ENCODE measurements around the gene PPIA. TPM values are rescaled to one million over a fixed set of nuclear protein-coding genes. Genes with fewer than 3 reads are reported as not detected.
A peak's percentile ranks its signal among the peaks of the same experiment; 100 is the strongest.
"Not testable (repeated sequence)": the region's sequence is repeated elsewhere in the genome, so short reads cannot be mapped to it uniquely, and the experiment has no call there.

PPIA gene
- total RNA-seq, 1 donor from 2014 or later: 2,087 TPM

- ATAC-seq: no peak
Observed at GRCh38 chr7:44789990-44790389, 6.5 kb upstream of the PPIA start.

- ATAC-seq: no peak
Observed at GRCh38 chr7:44791278-44792219, 4.9 kb upstream of the PPIA start.

DNA sequence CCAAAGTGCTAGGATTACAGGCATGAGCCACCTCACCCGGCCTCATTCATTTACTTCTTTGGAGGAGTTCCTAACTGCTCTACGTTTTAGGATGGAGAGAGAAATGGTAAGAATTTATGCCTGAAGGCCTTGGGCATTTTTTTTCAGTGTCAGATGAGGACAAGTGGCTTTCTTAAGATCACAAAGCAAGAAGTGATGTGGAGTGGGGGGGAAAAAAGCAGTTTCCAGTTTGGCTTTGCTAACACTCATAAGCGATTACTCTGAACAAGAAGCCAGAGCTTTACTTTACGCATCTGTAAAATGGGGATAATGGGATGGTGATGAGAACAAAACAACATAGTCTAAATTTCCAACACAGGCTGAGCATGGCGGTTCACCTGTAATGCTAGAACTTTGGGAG lies 2.6 kb upstream of the PPIA start:
- no peak for ATAC-seq

DNA sequence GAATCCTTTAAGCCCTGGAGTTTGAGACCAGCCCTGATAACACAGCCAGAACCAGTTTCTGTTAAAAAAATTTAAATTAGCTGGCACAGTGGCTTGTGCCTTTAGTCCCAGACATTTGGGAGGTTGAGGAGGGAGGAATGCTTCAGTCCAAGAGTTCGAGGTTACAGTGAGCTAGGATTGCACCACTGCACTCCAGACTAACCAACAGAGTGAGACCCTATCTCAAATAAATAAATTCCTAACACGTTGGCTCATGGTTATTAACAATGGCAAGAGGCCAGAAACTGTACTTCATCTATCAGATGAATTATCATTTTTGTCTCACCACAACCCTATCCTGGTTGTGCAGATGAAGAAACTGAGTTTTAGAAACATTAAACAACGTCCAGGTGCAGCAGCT lies 2.1 kb upstream of the PPIA start:
- ATAC-seq: no peak

DNA sequence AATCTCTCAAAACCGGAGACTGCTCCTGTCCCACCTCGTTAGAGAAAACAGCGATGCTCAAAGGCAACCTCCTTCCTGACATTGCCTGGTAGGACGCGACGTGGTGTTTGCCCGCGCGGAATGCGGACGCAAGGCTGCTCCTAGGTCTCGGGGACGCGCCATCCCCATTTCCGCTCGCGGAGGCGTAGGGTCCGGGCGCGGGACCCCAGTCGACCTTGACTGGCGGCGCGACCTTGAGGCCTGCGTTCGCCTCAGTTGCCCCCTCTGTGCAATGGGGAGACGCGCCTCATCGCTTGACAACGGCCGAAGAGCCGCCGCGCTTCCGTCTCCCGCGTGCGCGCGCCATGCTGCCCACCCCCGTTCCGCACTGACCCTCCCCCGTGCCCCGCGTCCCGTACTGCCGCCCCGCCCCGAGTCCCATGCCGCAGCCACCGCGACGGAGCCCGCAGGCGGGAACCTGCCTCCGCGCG lies 412 bp upstream of the PPIA start:
- ATAC-seq: peak; percentile 28

DNA sequence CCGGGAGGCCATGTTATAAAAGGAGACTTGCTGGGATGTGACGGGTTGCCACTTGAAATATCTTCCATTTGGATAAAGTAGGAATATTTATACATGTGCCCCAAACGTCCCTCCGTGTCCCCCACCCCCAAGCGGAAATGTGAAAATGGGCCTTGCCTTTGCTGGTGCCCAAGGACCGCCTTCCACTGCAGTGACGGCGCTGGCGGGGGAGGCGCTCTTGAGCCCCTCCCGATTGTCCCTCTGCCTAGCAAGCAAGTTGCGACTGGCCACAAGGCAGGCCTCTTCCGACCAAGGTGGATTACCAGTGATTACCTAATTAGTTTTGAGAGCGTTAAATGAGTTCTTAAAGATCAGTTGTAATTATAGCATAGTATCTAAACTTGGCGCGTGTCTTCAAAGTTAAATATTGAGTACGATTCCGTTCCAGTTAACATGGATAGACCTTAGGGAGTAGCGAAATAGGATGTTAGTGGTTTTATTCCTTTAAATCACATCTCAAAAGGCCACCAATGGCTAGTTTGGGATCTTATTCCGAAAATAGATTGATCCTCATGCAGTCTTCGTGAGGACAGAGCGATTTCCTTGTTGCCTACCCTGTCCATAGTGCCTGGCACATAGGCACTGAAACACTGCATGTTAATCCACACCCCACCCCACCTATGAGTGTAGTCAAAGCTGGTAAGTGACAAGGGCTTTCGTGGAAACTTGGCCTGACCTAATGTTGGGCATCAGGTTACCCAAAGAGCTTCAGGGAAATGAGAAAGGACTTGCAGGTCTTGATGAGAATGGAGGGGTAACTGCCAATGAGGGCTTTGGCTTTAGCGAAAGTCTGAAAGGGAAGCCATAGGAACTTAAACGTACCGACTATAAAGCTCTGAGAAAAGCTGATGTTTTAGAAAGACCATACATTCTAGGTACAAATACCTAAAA lies 1.1 kb downstream of the PPIA start:
- peak; percentile 82 for ATAC-seq

GRCh38 chr7:44798649-44799305 lies 2.3 kb downstream of the PPIA start:
- no peak for ATAC-seq

DNA sequence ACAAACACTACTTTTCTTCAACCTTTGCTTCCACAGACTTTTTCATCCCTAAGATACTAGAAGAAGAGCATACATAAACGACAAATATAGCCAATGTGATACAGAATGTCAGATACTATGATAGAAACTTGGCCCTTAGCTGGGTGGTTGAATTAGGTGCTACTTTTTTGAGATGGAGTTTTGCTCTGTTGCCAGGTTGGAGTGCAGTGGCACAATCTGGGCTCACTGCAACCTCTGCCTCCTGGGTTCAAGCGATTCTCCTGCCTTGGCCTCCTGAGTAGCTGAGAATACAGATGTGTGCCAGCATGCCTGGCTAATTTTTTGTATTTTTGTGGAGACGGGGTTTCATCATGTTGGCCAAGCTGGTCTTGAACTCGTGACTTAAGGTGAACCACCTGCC lies 3.5 kb downstream of the PPIA start:
- no peak for ATAC-seq

- no peak for ATAC-seq
Observed at GRCh38 chr7:44801890-44802289, 5.4 kb downstream of the PPIA start.

DNA sequence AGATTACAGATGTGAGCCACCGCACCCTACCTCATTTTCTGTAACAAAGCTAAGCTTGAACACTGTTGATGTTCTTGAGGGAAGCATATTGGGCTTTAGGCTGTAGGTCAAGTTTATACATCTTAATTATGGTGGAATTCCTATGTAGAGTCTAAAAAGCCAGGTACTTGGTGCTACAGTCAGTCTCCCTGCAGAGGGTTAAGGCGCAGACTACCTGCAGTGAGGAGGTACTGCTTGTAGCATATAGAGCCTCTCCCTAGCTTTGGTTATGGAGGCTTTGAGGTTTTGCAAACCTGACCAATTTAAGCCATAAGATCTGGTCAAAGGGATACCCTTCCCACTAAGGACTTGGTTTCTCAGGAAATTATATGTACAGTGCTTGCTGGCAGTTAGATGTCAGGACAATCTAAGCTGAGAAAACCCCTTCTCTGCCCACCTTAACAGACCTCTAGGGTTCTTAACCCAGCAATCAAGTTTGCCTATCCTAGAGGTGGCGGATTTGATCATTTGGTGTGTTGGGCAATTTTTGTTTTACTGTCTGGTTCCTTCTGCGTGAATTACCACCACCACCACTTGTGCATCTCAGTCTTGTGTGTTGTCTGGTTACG lies 6.0 kb downstream of the PPIA start:
- ATAC-seq: no peak

GRCh38 chr7:44803828-44804519 lies 7.5 kb downstream of the PPIA start:
- not testable (repeated sequence) for ATAC-seq

- ATAC-seq: peak; percentile 52
Observed at GRCh38 chr7:44805950-44806349, 9.5 kb downstream of the PPIA start.

DNA sequence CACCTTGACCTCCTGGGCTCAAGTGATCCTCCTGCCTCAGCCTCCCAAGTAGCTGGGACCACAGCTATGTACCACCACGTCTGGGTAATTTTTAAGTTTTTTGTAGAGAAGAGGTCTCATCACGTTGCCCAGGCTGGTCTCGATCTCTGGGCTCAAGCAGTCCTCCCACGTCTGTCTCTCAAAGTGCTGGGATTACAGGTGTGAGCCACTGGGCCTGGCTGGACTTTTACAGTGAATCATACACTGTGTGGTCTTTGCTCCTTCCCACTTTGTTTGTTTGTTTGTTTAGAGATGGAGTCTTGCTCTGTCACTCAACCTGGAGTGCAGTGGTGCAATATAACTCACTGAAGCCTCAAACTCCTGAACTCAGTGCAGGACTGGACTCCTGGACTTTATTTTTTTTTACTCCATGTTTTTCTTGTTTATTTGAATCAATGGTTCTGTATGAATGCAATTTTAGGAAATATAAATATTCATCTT lies 12.5 kb downstream of the PPIA start:
- ATAC-seq: no peak

DNA sequence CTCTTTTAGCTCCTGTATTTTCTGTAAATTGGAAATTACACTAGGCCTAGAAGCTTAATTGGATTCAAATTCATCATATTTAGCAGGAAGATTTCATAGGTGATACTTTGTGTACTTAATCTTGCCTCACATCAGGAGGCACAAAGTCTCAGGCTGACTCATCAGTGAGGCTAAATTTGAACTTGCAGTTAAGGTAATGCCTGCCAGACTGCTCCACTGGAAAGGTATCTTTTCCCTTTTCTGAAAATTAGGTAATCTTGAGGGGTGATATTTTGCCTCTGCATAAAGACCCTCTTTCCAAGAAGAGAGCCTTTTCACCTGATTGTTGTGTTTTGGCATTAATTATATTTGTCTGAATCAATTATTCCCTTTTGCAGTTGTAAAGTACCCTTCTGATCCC lies 14.6 kb downstream of the PPIA start:
- peak; percentile 65 for ATAC-seq

DNA sequence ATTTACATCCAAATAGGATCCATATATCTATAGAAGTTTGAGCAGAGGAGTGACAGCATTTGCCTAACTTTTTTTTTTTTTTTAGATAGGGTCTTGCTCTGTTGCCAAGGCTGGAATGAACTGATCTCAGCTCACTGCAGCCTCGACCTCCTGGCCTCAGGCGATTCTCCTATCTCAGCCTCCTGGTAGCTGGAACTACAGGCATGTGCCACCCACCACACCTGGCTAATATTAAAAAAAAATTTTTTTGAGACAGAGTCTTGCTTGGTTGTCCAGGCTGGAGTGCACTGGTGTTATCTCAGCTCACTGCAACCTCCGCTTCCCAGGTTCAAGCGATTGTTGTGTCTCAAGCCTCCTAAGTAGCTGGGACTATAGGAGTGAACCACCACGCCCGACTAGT lies 15.1 kb downstream of the PPIA start:
- no peak for ATAC-seq

DNA sequence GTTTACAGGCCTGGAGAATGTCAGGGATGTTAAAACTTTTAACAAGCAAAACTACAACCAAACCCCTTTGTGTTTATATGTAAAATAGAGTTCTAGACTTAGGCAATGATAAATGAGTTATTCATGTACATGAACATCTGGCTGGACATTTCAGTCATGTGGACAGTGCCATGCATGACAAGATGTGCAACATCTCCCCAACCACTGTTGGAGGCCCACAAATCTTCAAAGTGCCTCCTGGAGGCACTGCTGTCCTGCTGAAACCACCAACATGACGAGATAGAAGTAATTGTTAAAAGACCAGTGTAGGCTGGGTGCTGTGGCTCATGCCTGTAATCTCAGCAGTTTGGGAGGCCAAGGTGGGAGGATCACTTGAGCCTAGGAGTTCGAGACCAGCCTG lies 18.4 kb downstream of the PPIA start:
- ATAC-seq: no peak

DNA sequence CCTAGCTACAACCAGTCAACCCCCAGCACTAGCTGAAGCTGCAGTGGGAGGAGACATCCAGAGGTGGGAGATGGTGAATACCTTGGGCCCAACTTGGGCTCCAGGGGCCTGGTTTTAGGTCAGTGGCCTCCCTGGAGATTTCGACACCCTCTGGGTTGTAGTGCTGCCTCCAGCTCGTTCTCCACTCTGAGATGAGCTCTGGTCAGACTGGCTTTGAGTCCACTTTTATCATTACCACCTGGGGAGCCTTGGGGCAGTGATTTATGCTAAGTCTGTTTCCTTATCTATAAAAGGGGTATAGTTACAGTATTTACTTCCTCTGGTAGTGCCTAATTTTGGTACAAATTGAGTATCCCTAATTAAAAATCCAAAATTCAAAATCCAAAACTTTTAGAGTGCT lies 22.8 kb downstream of the PPIA start:
- no peak for ATAC-seq

- ATAC-seq: peak; percentile 32
Observed at GRCh38 chr7:44823255-44823781, 26.8 kb downstream of the PPIA start.

DNA sequence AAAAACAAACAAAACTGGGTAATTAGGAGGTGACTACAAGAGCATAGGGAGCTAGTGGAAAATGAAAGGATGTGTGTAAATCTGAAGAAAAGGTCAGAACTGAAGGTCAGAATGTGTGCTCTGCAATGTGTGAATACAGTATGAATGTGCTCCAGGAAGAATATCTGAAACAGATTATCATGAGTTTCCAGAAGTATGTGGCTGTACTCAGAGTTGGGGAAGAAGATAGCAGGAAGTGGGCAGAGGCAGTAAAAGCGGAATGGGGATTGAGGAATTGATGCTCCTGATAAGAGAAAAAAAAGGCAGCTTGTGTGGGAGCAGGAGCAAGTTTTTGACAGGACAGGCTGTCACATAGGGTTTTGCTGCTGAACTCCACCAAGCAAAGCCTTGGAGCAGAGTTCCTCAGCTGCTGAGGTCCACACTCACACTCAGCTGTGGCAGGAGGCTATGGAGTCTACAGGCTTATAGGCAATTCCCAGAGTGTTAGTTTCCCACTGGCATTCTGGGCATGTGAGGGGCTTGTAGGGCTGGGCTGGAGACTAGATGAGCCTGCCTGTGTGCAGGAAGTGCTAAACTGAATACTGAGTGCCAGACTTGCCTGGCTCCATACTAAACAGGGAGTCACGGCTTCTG lies 28.5 kb downstream of the PPIA start:
- ATAC-seq: no peak

GRCh38 chr7:44827567-44827966 lies 31.1 kb downstream of the PPIA start:
- ATAC-seq: no peak

- ATAC-seq: no peak
Observed at GRCh38 chr7:44838751-44839150, 42.3 kb downstream of the PPIA start.

Data from esophagus mucosa (tissue), 1 donor.